MV-4-11 (cell line): ENCODE results near the gene ASB8.
A peak's percentile ranks its signal among the peaks of the same experiment; 100 is the strongest.

Experiments
- DNase-seq: peaks from one replicate; lab custom pipeline; 2025; lab: John Stamatoyannopoulos, UW

ASB8 gene

DNA sequence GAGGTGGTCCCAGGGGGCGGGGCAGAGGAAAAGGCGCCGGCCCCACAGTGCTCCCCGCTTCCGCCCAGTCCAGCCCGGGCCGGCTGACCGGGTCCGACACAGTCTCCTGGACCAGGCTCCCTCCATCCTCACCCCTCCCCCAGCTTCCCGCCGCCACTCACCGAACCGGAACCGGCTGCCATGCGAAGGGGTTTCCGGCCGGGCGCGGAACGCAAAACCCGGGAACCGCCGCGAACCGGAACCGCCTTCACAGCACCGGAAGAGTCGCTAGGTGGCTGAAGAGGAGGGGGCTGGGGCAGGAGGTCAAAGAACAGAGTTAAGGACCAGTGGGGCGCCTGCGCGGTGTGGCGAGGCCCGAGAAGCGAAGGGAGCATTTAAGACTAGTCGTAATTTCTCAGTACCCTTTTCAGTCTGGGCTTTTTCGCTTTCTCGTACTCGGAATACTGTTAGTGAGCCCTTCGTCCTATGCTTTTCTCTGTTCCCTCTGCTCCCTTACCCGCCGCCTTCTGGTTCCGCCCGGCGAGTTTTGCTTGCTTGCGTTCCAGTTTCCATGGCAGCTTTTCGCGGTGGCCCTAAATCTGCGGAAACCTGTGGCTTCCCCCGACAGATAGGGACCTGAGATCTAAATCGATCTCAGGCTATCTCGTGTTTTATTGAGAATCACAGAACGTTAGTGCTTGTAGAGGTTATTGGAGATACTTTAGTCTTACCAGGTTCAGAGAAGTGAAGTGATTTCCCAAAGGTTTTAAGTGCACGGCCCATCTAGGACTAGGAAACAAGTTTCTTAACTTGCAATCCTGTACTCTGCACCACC lies 51.2 kb downstream of the ASB8 start, which contains the start of gene SENP1:
Gene SENP1, minus strand, starts transcription at position 213 of the 814 bp plus-strand sequence. CDS start 4,607 bp downstream, outside the sequence.
- peak; percentile 83 for DNase-seq

DNA sequence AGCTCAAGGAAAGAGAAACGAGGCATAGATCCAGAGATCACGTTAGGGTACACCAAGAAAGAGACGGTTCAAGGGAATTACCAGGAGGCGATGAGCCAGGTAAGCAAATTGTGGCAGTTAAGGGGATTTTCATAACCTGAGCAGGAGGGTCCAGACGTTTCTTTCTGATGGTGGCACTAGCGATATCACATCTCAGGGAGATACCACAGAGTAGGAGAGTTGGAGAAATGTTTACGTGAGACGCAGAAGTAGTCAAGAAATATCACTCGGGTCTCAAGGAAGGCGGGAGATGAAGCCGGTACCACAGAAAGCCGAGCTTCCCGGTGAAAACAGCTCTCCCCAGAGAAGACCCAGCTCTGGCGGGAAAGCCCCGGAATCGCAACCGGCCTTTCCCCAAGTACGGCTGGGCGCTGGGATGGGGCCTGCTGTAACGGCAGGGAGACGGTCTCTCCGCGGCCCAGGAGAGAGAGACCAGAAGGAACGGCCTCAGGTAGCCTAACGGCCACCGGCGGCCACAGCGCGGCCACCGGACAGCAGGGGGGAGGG lies 51.9 kb downstream of the ASB8 start:
- DNase-seq = no peak

DNA sequence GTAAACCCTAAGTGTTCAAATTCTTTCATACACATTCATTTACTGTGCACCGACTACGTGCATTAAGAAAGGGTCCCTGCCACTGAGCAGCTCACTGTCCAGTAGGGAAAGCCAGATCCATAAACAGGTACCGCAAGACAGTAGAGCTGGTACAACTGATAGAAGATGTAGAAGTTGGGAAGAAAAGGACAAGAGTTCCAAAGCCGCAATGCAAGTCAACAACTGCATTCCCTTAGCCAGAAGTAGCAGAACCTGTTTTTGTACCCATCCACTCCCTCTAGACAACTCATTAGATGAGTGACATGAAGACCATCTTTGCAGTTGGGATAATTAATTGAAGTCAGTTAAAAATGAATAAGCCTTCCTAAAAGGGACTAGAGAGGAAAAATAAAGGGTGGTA lies 52.8 kb downstream of the ASB8 start:
- no peak for DNase-seq
